GM12878 (cell line): ENCODE measurements around the gene ABCB9. TPM values are rescaled to one million over a fixed set of nuclear protein-coding genes. Genes with fewer than 3 reads are reported as not detected.

Experiments used
- ATAC-seq: fragments of 200-7000 bp; cut with Tn5 transposase; 3 replicates; pipeline ENCODE4 v1.9.1; 2020; ENCODE audit warnings: mild to moderate bottlenecking, moderate library complexity
- BruUV-seq: library from RNA; stranded (reverse); fragments of 400-500 nt; replicated peaks from 2 replicates; lab custom pipeline; 2021; lab: Mats Ljungman, UMichigan
- CTCF ChIA-PET: fragments of 300-600 bp; sonication (Branson Sonifier 250); formaldehyde crosslinking; extraction: SDS; loops from one replicate; lab custom pipeline; 2021; ENCODE audit warnings: inconsistent platforms; lab: Yijun Ruan, JAX
- POLR2A ChIA-PET: fragments of 350-600 bp; formaldehyde crosslinking; extraction: SDS; loops from one replicate; lab custom pipeline; 2021; ENCODE audit warnings: inconsistent platforms; lab: Charles Lee
- RAD21 ChIA-PET: fragments of 300-600 bp; sonication (Branson Sonifier 250); formaldehyde crosslinking; loops from one replicate; lab custom pipeline; 2023; ENCODE audit warnings: antibody characterized with exemption; ENCODE audit not compliant: unreplicated experiment; lab: Charles Lee
- SMC1A ChIA-PET: fragments of 300-600 bp; sonication (Branson Sonifier 250); formaldehyde crosslinking; loops from one replicate; lab custom pipeline; 2023; ENCODE audit not compliant: unreplicated experiment, uncharacterized antibody; lab: Charles Lee
- DNase-seq: peaks from one replicate; pipeline ENCODE4 v3.0.0-alpha.2; 2011; ENCODE audit warnings: low read depth, low spot score
- FAIRE-seq: peaks from 3 replicates; lab custom pipeline; 2011; peaks lifted over from hg19 to GRCh38; lab: Jason Lieb, UNC
- H2AFZ ChIP-seq: 2 replicates; pipeline ENCODE4 v1.6.0; 2011; ENCODE audit warnings: low read depth, low read length, control low read depth; ENCODE audit not compliant: control insufficient read depth
- H3K27ac ChIP-seq: 2 replicates; pipeline ENCODE4 v1.5.1; 2011; ENCODE audit warnings: control low read depth; ENCODE audit not compliant: control insufficient read depth, insufficient read depth
- H3K27me3 ChIP-seq, 2 experiments: replicated peaks in 1 of 2; 2 replicates each; pipeline versions ENCODE4 v1.6.0 to v1.6.1; 2011; ENCODE audit warnings: low read length in 1 of 2; ENCODE audit not compliant: control insufficient read depth in 2 of 2, insufficient read depth in 2 of 2
- H3K36me3 ChIP-seq, 2 experiments: 2 replicates each; pipeline ENCODE4 v1.5.1; 2011; ENCODE audit warnings: low read length in 1 of 2; ENCODE audit not compliant: control insufficient read depth in 2 of 2, insufficient read depth in 2 of 2
- H3K4me1 ChIP-seq: 2 replicates; pipeline ENCODE4 v1.6.1; 2011; ENCODE audit warnings: mild to moderate bottlenecking, low read length, moderate library complexity, mixed read lengths; ENCODE audit not compliant: control insufficient read depth, insufficient read depth
- H3K4me2 ChIP-seq: 2 replicates; pipeline ENCODE4 v1.6.0; 2011; ENCODE audit warnings: control low read depth; ENCODE audit not compliant: control insufficient read depth, insufficient read depth
- H3K4me3 ChIP-seq: fragments of 200-600 bp; sonication (generic); 2 replicates; pipeline ENCODE4 v1.5.1; 2016
- H3K79me2 ChIP-seq: 2 replicates; pipeline ENCODE4 v1.6.0; 2011; ENCODE audit warnings: low read length; ENCODE audit not compliant: control insufficient read depth, insufficient read depth
- H3K9ac ChIP-seq: 2 replicates; pipeline ENCODE4 v1.8.0; 2011; ENCODE audit warnings: low read length, control low read depth, mixed read lengths; ENCODE audit not compliant: control insufficient read depth, insufficient read depth
- H3K9me3 ChIP-seq: replicated peaks from 3 replicates; pipeline ENCODE4 v1.5.1; 2011; ENCODE audit warnings: mild to moderate bottlenecking, low read length; ENCODE audit not compliant: control insufficient read depth, insufficient read depth
- H4K20me1 ChIP-seq: 2 replicates; pipeline ENCODE4 v1.6.0; 2011; ENCODE audit not compliant: control insufficient read depth, insufficient read depth
- BHLHE40 ChIP-seq, 2 experiments: fragments of 450-650 bp in 1 of 2; IDR thresholded peaks; 2 replicates each; pipeline ENCODE4 v1.6.1; 2011 to 2017; ENCODE audit warnings: low read depth in 2 of 2, borderline replicate concordance in 1 of 2, improper control_type of control experiment in 1 of 2, low read length in 1 of 2, mild to moderate bottlenecking in 1 of 2
- CBX3 ChIP-seq: fragments of 200-600 bp; sonication (generic); IDR thresholded peaks from 2 replicates; pipeline ENCODE4 v1.6.1; 2016; ENCODE audit warnings: low read depth, borderline replicate concordance
- EED ChIP-seq: sonication (generic); IDR thresholded peaks from 2 replicates; pipeline ENCODE4 v1.6.1; 2016; ENCODE audit warnings: antibody characterized with exemption, low read depth
- KDM1A ChIP-seq: fragments of 200-600 bp; sonication (generic); IDR thresholded peaks from 2 replicates; pipeline ENCODE4 v1.6.1; 2016; ENCODE audit warnings: borderline replicate concordance
- NFXL1 ChIP-seq: fragments of 450-650 bp; IDR thresholded peaks from 2 replicates; pipeline ENCODE4 v1.6.1; 2017; ENCODE audit warnings: antibody characterized with exemption, mild to moderate bottlenecking, borderline replicate concordance
- NR2C1 ChIP-seq: fragments of 450-650 bp; IDR thresholded peaks from 2 replicates; pipeline ENCODE4 v1.6.1; 2017; ENCODE audit warnings: antibody characterized with exemption, mild to moderate bottlenecking, moderate library complexity
- SRF ChIP-seq, 2 experiments: IDR thresholded peaks; 2 replicates each; pipeline ENCODE4 v1.6.1; 2011; ENCODE audit warnings: low read depth in 2 of 2, low read length in 2 of 2, mild to moderate bottlenecking in 1 of 2, moderate library complexity in 1 of 2
- TCF7 ChIP-seq: IDR thresholded peaks from 2 replicates; pipeline ENCODE4 v1.6.1; 2014; ENCODE audit warnings: antibody characterized with exemption, borderline replicate concordance
- ZNF384 ChIP-seq: IDR thresholded peaks from 2 replicates; pipeline ENCODE4 v1.6.1; 2012; ENCODE audit warnings: low read depth, mild to moderate bottlenecking, low read length, improper control_type of control experiment, borderline replicate concordance
- WGBS: methylation state at CpG from one replicate; pipeline ENCODE4 v1.1.6; 2016; ENCODE audit warnings: low lambda C conversion rate; ENCODE audit not compliant: insufficient replicate concordance, insufficient coverage; ENCODE audit errors: missing lambda C conversion rate; 5-methylcytosine and 5-hydroxymethylcytosine counted together
- in situ Hi-C: fragments of 300-500 bp; cut with MboI; formaldehyde crosslinking; loops from 9 replicates; pipeline ENCODE4 v1.14.3; 2018; ENCODE audit warnings: mixed read lengths
- intact Hi-C: fragments of 100-400 bp; cut with micrococcal nuclease; formaldehyde crosslinking; loops from one replicate; pipeline ENCODE4 v1.14.2; 2022; ENCODE audit not compliant: unreplicated experiment
- polyA plus RNA-seq, 11 experiments: library from polyadenylated mRNA; depleted of rRNA in 4 of 11; unstranded in 6 of 11; stranded (reverse) in 5 of 11; fragments of >200 nt; fragmentation: Nextera tagmentation in 4 of 11; fragmentation: Illumina TruSeq in 1 of 11; extraction: Ambion mirVana in 4 of 11; extraction: Trizol in 1 of 11; gene quantifications; 1 replicate in 1 of 11; 2 replicates in 10 of 11; pipeline versions ENCODE4 v1.2.1 to v1.2.3, GENCODE V29; 2011 to 2016; ENCODE audit warnings: inconsistent platforms in 2 of 11, missing spikeins in 2 of 11, low read depth in 1 of 11
- total RNA-seq, 4 experiments: library from RNA; depleted of rRNA in 3 of 4; stranded (reverse); fragments of >200 nt in 3 of 4; fragmentation: Illumina TruSeq in 1 of 4; extraction: Trizol in 1 of 4; gene quantifications; 2 replicates each; pipeline versions ENCODE4 v1.2.1 to v1.2.3, GENCODE V29; 2013 to 2021
- TF ChIP-seq, protein P1 (sequence below): fragments of 450-650 bp; conservative IDR thresholded peaks from 2 replicates; pipeline ENCODE4 v1.6.1; 2017; ENCODE audit warnings: mild to moderate bottlenecking, moderate library complexity
- TF ChIP-seq, protein P2 (sequence below): fragments of 450-650 bp; IDR thresholded peaks from 2 replicates; pipeline ENCODE4 v1.6.1; 2017; ENCODE audit warnings: low read depth, mild to moderate bottlenecking, moderate library complexity

ABCB9 gene
- total and polyA plus RNA-seq, 10 of the 15 experiments (the other 5 are each of a cell fraction or from before 2014, with no cell fraction given), result 0.37 to 4.9 (median 3.1) TPM

DNA sequence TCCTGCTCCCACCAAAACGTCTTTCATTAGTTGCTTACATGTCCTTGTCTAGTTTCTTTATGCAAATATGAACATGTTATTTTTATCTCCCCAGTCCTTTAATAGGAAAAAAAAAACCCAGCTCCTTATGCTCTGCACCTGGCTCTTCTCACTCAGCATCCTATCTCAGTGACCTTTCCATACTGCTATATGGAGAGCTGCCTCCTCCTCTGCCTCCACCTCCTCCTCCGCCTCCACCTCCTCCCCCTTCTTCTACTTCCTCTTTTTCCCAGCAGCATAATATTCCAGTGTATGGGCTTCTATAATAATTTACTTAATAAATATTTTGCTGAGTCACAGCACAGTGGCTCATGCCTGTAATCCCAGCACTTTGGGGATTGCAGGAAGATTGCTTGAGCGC is 31.5 kb downstream of the ABCB9 start (continued):
- TF ChIP-seq NFXL1 (no peak), NR2C1 (no peak), TCF7 (no peak), EED (peak; percentile 67; the same call in 1 of the 2 replicates), ZNF384 (peak; percentile 70), SRF (IDR thresholded peaks at IDR 0.05; ENCODE audit: low read depth in 2 of 2, low read length in 2 of 2) (no peak)
- TF ChIP-seq, protein P1, sequence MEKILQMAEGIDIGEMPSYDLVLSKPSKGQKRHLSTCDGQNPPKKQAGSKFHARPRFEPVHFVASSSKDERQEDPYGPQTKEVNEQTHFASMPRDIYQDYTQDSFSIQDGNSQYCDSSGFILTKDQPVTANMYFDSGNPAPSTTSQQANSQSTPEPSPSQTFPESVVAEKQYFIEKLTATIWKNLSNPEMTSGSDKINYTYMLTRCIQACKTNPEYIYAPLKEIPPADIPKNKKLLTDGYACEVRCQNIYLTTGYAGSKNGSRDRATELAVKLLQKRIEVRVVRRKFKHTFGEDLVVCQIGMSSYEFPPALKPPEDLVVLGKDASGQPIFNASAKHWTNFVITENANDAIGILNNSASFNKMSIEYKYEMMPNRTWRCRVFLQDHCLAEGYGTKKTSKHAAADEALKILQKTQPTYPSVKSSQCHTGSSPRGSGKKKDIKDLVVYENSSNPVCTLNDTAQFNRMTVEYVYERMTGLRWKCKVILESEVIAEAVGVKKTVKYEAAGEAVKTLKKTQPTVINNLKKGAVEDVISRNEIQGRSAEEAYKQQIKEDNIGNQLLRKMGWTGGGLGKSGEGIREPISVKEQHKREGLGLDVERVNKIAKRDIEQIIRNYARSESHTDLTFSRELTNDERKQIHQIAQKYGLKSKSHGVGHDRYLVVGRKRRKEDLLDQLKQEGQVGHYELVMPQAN, result no peak

DNA sequence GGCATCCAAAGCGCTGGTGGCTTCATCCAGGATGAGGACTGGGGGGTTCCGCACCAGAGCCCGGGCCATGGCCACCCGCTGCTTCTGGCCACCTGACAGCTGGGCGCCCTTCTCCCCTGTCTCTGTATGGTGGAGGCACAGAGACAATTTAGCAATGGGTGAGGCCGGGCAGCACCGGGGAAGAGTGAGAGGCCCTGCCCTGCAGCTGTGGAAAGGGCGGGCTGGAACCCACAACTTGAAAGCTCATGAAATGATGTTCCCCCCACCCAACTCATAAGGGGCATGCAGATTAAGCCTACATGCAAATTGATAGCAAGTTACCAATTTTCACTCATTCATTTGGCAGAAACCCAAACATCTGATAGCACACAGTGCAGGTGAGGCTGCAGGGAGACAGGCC is 34.1 kb downstream of the ABCB9 start:
- H3K27me3 ChIP-seq, result no peaks in the 10 kb centered on the region
- no peak overlapping the region for H3K4me2 ChIP-seq
- H4K20me1 ChIP-seq, result no peaks in the 10 kb centered on the region
- intact Hi-C loops, result no loop called here
- no peaks in the 10 kb centered on the region for H3K36me3 ChIP-seq
- H3K4me1 ChIP-seq, result peaks cover 44% of the 10 kb centered on the region
- POLR2A ChIA-PET, result no interaction called here
- FAIRE-seq (no peak), ATAC-seq (peak; percentile 14)
- no peaks in the 10 kb centered on the region for H3K9me3 ChIP-seq
- SMC1A ChIA-PET, result interaction anchor here (1.7 kb wide), 1 partner anchor 34 kb away, joined by 6 read pairs; no protein-coding TSS in a partner anchor
- H3K4me3 ChIP-seq, result no peak overlapping the region
- in situ Hi-C loops, result no loop called here
- BruUV-seq, result no TSS peak
- H2AFZ ChIP-seq, result no peak overlapping the region
- 77% methylated on average over 8 of the region's 8 CpGs for WGBS
- no peaks in the 10 kb centered on the region for H3K79me2 ChIP-seq
- TF ChIP-seq CBX3 (no peak), BHLHE40 (IDR thresholded peaks at IDR 0.05; ENCODE audit: borderline replicate concordance in 1 of 2, low read depth in 2 of 2, low read length in 1 of 2) (no peak), KDM1A (no peak), TCF7 (no peak)
- TF ChIP-seq, protein P2, sequence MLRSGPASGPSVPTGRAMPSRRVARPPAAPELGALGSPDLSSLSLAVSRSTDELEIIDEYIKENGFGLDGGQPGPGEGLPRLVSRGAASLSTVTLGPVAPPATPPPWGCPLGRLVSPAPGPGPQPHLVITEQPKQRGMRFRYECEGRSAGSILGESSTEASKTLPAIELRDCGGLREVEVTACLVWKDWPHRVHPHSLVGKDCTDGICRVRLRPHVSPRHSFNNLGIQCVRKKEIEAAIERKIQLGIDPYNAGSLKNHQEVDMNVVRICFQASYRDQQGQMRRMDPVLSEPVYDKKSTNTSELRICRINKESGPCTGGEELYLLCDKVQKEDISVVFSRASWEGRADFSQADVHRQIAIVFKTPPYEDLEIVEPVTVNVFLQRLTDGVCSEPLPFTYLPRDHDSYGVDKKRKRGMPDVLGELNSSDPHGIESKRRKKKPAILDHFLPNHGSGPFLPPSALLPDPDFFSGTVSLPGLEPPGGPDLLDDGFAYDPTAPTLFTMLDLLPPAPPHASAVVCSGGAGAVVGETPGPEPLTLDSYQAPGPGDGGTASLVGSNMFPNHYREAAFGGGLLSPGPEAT, result no peak
- TF ChIP-seq, all 136 proteins: peak for 0
- DNase-seq, result no peak
- CTCF ChIA-PET, result no interaction called here
- RAD21 ChIA-PET, result interaction anchor here (0.8 kb wide), 1 partner anchor 510 kb away, joined by 3 read pairs; the partner anchor contains the start of gene CLIP1
- Histone ChIP-seq H3K9ac (no peak overlapping the region), H3K27ac (no peak overlapping the region)
